Mononuclear cell (primary cell): Measurements from ENCODE around the gene LARGE1. TPM values are rescaled to one million over a fixed set of nuclear protein-coding genes. Genes with fewer than 3 reads are reported as not detected.

ENCODE experiments used
- H3K27me3 ChIP-seq: 2 replicates; pipeline ENCODE4 v1.6.0; 2011; ENCODE audit warnings: low read length, control low read depth; ENCODE audit not compliant: insufficient read depth
- H3K4me1 ChIP-seq: 2 replicates; pipeline ENCODE4 v1.5.1; 2011; ENCODE audit warnings: mild to moderate bottlenecking, low read length, control low read depth; ENCODE audit not compliant: insufficient read depth
- H3K4me3 ChIP-seq: 2 replicates; pipeline ENCODE4 v1.5.1; 2011; ENCODE audit warnings: mild to moderate bottlenecking, low read length, moderate library complexity
- H3K9me3 ChIP-seq: 2 replicates; pipeline ENCODE4 v1.5.1; 2011; ENCODE audit warnings: low read depth, mild to moderate bottlenecking, control low read depth, low read length
- total RNA-seq: library from RNA; depleted of rRNA; stranded (reverse); fragments of >200 nt; gene quantifications from one replicate; pipeline ENCODE4 v1.2.3, GENCODE V29; 2012

The LARGE1 gene
- total RNA-seq, 1 donor = 3.9 TPM

GRCh38 chr22:33589297-33589696 is 331.0 kb downstream of the LARGE1 start:
- Histone ChIP-seq H3K9me3 (no peaks in the 10 kb centered on the region), H3K4me1 (no peaks in the 10 kb centered on the region), H3K4me3 (no peak overlapping the region), H3K27me3 (no peaks in the 10 kb centered on the region)

GRCh38 chr22:33588860-33589259 is 331.4 kb downstream of the LARGE1 start:
- Histone ChIP-seq H3K9me3 (no peaks in the 10 kb centered on the region), H3K4me3 (no peak overlapping the region), H3K27me3 (no peaks in the 10 kb centered on the region), H3K4me1 (no peaks in the 10 kb centered on the region)

GRCh38 chr22:33584152-33584551 is 336.1 kb downstream of the LARGE1 start:
- Histone ChIP-seq H3K4me3 (no peak overlapping the region), H3K9me3 (no peaks in the 10 kb centered on the region), H3K27me3 (no peaks in the 10 kb centered on the region), H3K4me1 (no peaks in the 10 kb centered on the region)

GRCh38 chr22:33582822-33583400 is 337.4 kb downstream of the LARGE1 start:
- Histone ChIP-seq H3K27me3 (no peaks in the 10 kb centered on the region), H3K4me1 (peaks cover under 1% of the 10 kb centered on the region), H3K4me3 (no peak overlapping the region), H3K9me3 (no peaks in the 10 kb centered on the region)

GRCh38 chr22:33580310-33580709 is 340.0 kb downstream of the LARGE1 start:
- H3K9me3 ChIP-seq = no peaks in the 10 kb centered on the region
- H3K4me1 ChIP-seq = peaks cover 9% of the 10 kb centered on the region
- H3K27me3 ChIP-seq = no peaks in the 10 kb centered on the region
- no peak overlapping the region for H3K4me3 ChIP-seq

GRCh38 chr22:33579448-33580093 is 340.7 kb downstream of the LARGE1 start:
- H3K9me3 ChIP-seq = no peaks in the 10 kb centered on the region
- H3K4me3 ChIP-seq = no peak overlapping the region
- H3K27me3 ChIP-seq = no peaks in the 10 kb centered on the region
- H3K4me1 ChIP-seq = peaks cover 9% of the 10 kb centered on the region

- Histone ChIP-seq H3K4me3 (no peak overlapping the region), H3K9me3 (no peaks in the 10 kb centered on the region), H3K4me1 (peaks cover 10% of the 10 kb centered on the region), H3K27me3 (no peaks in the 10 kb centered on the region)
Observed at GRCh38 chr22:33578752-33579151, 341.5 kb downstream of the LARGE1 start.

GRCh38 chr22:33577862-33578411 is 342.3 kb downstream of the LARGE1 start:
- no peaks in the 10 kb centered on the region for H3K9me3 ChIP-seq
- peaks cover 16% of the 10 kb centered on the region for H3K4me1 ChIP-seq
- no peak overlapping the region for H3K4me3 ChIP-seq
- H3K27me3 ChIP-seq = no peaks in the 10 kb centered on the region

GRCh38 chr22:33576205-33576604 is 344.1 kb downstream of the LARGE1 start:
- Histone ChIP-seq H3K27me3 (no peaks in the 10 kb centered on the region), H3K4me3 (no peak overlapping the region)

GRCh38 chr22:33575771-33576170 is 344.5 kb downstream of the LARGE1 start:
- no peak overlapping the region for H3K4me3 ChIP-seq
- peaks cover 16% of the 10 kb centered on the region for H3K4me1 ChIP-seq
- H3K9me3 ChIP-seq = no peaks in the 10 kb centered on the region
- H3K27me3 ChIP-seq = no peaks in the 10 kb centered on the region

More at GRCh38 chr22:33576205-33576604, 344.1 kb downstream of the LARGE1 start:
- H3K9me3 ChIP-seq = no peaks in the 10 kb centered on the region
- peaks cover 16% of the 10 kb centered on the region for H3K4me1 ChIP-seq

GRCh38 chr22:33575041-33575440 is 345.2 kb downstream of the LARGE1 start:
- Histone ChIP-seq H3K9me3 (no peaks in the 10 kb centered on the region), H3K4me1 (peaks cover 18% of the 10 kb centered on the region)

GRCh38 chr22:33573479-33573878 is 346.8 kb downstream of the LARGE1 start:
- Histone ChIP-seq H3K27me3 (no peaks in the 10 kb centered on the region), H3K9me3 (no peaks in the 10 kb centered on the region), H3K4me1 (peaks cover 25% of the 10 kb centered on the region), H3K4me3 (no peak overlapping the region)

More at GRCh38 chr22:33575041-33575440, 345.2 kb downstream of the LARGE1 start:
- Histone ChIP-seq H3K4me3 (no peak overlapping the region), H3K27me3 (no peaks in the 10 kb centered on the region)

GRCh38 chr22:33572086-33572485 is 348.2 kb downstream of the LARGE1 start:
- H3K4me1 ChIP-seq = peaks cover 27% of the 10 kb centered on the region
- no peaks in the 10 kb centered on the region for H3K27me3 ChIP-seq

GRCh38 chr22:33570110-33570509 is 350.2 kb downstream of the LARGE1 start:
- H3K4me1 ChIP-seq = peaks cover 27% of the 10 kb centered on the region
- H3K4me3 ChIP-seq = no peak overlapping the region
- no peaks in the 10 kb centered on the region for H3K27me3 ChIP-seq
- no peaks in the 10 kb centered on the region for H3K9me3 ChIP-seq

More at GRCh38 chr22:33572086-33572485, 348.2 kb downstream of the LARGE1 start:
- Histone ChIP-seq H3K9me3 (no peaks in the 10 kb centered on the region), H3K4me3 (no peak overlapping the region)

- no peaks in the 10 kb centered on the region for H3K27me3 ChIP-seq
- H3K4me3 ChIP-seq = no peak overlapping the region
- peaks cover 27% of the 10 kb centered on the region for H3K4me1 ChIP-seq
- H3K9me3 ChIP-seq = no peaks in the 10 kb centered on the region
Observed at GRCh38 chr22:33569559-33569958, 350.7 kb downstream of the LARGE1 start.

GRCh38 chr22:33569018-33569417 is 351.3 kb downstream of the LARGE1 start:
- Histone ChIP-seq H3K4me3 (no peak overlapping the region), H3K9me3 (no peaks in the 10 kb centered on the region), H3K27me3 (no peaks in the 10 kb centered on the region), H3K4me1 (peaks cover 27% of the 10 kb centered on the region)
